ENCODE data around the gene PTPRC.

Gene PTPRC

DNA sequence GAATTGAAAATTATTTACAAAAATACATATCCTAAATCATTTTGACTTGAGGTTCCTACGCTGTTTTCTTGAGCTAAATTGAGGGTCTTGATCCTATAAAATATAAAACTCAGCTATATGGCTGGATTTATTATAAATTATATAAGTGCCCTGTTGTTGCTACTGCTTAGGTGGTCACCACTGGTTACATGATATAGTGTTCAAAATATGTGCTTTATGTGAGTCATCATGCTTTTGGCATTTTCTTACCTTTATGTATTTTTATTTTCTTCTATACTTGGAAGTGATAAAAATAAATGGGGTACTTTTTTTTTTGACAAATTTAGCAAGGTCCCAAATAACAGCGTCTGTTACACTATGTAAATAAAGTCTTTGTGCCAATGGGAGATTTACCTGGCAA, 31.1 kb upstream of the PTPRC start:
- H3K27me3 Mint-ChIP-seq, result no peaks in the 10 kb centered on the region
- H3K4me3 Mint-ChIP-seq, result no peak overlapping the region
- H3K27ac Mint-ChIP-seq, result peak overlapping the region; percentile 72
- H3K36me3 Mint-ChIP-seq, result peaks cover 2% of the 10 kb centered on the region
- H3K4me1 Mint-ChIP-seq (ENCODE audit: low read depth), result peaks cover 72% of the 10 kb centered on the region
- H3K9me3 Mint-ChIP-seq (ENCODE audit: low read depth), result no peaks in the 10 kb centered on the region

DNA sequence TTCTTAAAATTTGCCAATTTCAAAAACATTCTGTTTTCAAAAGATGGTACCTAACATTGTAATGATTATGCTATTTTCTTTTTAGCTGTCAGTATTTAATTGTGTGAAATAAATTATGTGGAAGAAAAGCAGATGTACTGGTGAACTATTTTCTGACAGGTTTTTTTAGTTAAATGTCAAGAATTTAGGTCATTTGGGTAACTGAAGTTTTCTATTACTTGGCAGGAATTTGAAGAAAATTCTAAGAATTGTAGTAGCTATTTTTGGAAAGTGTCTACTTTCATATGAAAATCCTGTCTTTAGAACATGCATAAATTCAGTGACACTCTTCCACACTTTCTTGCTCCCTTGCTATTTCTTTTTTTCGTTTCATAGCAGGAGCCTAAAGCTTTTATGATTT, 28.5 kb upstream of the PTPRC start:
- Mint-ChIP-seq H3K36me3 (peaks cover 2% of the 10 kb centered on the region), H3K9me3 (ENCODE audit: low read depth) (no peaks in the 10 kb centered on the region), H3K27ac (peak overlapping the region; percentile 92), H3K27me3 (no peaks in the 10 kb centered on the region), H3K4me1 (ENCODE audit: low read depth) (peaks cover 75% of the 10 kb centered on the region), H3K4me3 (peak overlapping the region; percentile 48)

DNA sequence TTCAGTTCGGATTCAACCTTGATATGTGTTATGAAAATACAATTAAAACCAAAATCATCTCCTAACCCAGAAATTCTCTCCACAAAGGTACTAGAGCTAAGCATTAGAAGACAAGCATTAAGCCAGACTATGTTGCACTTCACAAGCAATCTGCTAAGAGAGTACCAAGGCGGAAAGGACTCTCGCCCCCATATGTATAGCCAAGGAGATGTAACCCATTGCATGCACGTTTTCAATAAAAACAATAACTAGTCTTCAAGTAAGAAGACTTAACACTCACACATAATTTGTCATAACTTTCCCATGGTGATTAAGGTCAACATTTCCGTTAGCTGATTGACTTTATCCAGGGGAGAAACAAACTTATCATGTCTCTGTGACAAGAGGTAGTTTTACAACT, 27.6 kb upstream of the PTPRC start:
- Mint-ChIP-seq H3K9me3 (ENCODE audit: low read depth) (no peaks in the 10 kb centered on the region), H3K36me3 (peaks cover 2% of the 10 kb centered on the region), H3K27ac (peak overlapping the region; percentile 92), H3K27me3 (no peaks in the 10 kb centered on the region), H3K4me1 (ENCODE audit: low read depth) (peaks cover 76% of the 10 kb centered on the region), H3K4me3 (peak overlapping the region; percentile 48)

DNA sequence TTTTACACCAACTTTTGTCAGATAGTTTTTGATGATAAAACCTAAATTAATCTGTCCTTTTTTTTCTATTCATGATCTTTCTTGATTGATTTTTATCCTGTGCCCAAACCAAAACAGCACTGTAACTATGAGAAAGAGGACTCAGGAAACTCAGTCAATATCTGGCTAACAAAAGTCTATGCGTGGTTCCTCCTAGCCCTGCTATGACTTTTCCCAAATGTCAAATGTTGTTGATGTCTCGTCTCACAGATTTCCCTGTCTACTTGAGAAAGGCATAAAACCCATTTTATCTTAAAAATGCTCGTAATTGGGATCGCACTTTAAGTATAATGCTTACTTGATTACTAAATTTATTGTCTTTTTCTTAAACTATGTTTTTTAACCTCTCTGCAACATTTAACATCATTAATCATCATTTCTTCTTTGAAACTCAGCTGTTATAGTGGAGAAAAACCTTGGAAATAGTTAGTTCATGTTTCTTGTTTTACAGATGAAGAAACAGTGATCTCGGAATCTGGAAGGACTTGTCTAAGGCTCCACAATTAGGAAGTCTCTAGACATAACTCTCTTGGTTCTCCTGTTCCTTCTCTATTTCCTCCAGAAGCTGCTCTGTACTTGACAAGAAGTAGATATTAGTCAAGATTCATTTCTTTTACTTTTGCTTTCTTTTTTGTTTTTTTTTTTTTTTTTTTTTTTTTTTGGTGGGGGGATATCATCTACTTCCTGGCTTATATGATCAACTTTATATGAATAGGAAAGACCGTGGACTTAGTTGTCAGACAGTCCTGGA, 26.2 kb upstream of the PTPRC start:
- H3K36me3 Mint-ChIP-seq, result peaks cover 2% of the 10 kb centered on the region
- H3K4me1 Mint-ChIP-seq (ENCODE audit: low read depth), result peaks cover 79% of the 10 kb centered on the region
- H3K9me3 Mint-ChIP-seq (ENCODE audit: low read depth), result no peaks in the 10 kb centered on the region
- peak overlapping the region; percentile 83 for H3K4me3 Mint-ChIP-seq
- H3K27me3 Mint-ChIP-seq, result no peaks in the 10 kb centered on the region
- H3K27ac Mint-ChIP-seq, result peak overlapping the region; percentile 98

DNA sequence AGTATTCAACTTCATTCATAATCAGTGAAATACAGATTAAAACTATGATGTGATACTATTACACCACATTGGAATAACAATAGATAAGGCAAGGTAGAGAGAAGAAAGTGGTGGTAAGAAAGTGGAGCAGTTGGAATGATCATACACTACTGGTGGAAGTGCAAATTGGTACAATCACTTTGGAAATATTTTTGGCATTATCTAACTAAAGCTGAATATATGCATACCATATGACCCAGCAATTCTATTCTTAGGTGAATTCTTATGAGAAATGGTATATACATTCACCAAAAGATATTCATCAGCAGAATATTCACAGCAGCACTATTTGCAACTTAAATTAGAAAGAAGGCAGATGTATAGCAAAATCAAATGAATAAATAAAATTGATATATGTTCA, 21.4 kb upstream of the PTPRC start:
- no peaks in the 10 kb centered on the region for H3K27me3 Mint-ChIP-seq
- H3K27ac Mint-ChIP-seq, result peak overlapping the region; percentile 74
- H3K4me3 Mint-ChIP-seq, result no peak overlapping the region
- H3K9me3 Mint-ChIP-seq (ENCODE audit: low read depth), result no peaks in the 10 kb centered on the region
- H3K4me1 Mint-ChIP-seq (ENCODE audit: low read depth), result peaks cover 87% of the 10 kb centered on the region
- no peaks in the 10 kb centered on the region for H3K36me3 Mint-ChIP-seq

DNA sequence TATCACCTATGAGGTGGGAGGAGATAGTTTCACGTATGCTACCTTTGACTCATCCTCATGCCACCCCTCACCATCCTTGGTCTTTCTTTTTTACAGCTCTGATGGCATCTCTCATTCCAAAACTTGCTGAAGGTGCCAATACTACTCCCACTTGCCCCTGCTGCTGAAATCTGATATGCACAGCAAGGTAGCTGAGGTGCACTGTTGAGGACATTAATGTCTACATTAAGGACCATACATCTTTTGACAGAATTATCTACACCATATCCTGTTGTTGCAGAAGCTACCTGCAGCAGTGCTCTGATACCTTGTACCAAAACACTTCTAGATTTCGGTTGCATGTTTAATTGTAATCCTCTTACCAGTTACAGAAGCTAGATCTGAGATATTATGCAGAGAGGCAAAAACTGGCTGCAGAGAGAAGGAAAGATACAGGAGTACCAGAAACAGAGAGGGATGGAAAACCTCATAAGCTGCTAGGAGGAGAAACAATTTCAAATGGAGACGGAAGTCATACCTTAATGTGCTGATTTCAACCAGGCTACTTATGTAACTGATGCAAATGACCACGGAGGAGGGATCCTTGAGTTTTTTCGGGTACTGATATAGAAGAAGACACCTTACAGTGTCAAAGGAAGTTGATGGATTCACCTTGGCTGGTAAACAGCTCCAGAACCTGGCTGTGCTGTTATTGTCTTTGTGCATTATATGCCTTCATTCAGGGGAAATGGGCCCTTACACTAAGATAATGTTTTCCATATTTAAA, 19.3 kb upstream of the PTPRC start:
- H3K27me3 Mint-ChIP-seq, result no peaks in the 10 kb centered on the region
- no peaks in the 10 kb centered on the region for H3K36me3 Mint-ChIP-seq
- peak overlapping the region; percentile 31 for H3K4me3 Mint-ChIP-seq
- peak overlapping the region; percentile 98 for H3K27ac Mint-ChIP-seq
- H3K4me1 Mint-ChIP-seq (ENCODE audit: low read depth), result peaks cover 88% of the 10 kb centered on the region
- H3K9me3 Mint-ChIP-seq (ENCODE audit: low read depth), result no peaks in the 10 kb centered on the region

DNA sequence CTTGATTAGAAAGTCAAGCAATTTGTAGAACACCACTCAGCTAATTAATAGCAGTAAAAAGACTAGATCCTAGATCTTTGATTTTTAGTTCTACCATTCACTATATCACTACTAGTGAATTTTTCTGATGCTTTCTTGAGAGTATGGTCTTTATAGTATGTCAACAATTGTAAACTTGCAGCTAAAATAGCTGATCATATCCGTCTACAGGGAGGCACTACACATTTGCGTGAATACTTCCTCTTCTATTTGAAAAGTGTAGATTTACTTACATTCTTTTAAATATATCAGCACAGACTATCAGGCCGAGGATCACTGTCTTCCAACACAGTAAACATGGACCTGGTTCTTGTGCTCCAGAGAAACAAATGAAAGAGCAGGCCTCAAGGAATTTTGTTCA, 18.6 kb upstream of the PTPRC start:
- H3K4me3 Mint-ChIP-seq, result peak overlapping the region; percentile 83
- peaks cover 89% of the 10 kb centered on the region for H3K4me1 Mint-ChIP-seq (ENCODE audit: low read depth)
- no peaks in the 10 kb centered on the region for H3K27me3 Mint-ChIP-seq
- peak overlapping the region; percentile 98 for H3K27ac Mint-ChIP-seq
- no peaks in the 10 kb centered on the region for H3K36me3 Mint-ChIP-seq
- H3K9me3 Mint-ChIP-seq (ENCODE audit: low read depth), result no peaks in the 10 kb centered on the region

DNA sequence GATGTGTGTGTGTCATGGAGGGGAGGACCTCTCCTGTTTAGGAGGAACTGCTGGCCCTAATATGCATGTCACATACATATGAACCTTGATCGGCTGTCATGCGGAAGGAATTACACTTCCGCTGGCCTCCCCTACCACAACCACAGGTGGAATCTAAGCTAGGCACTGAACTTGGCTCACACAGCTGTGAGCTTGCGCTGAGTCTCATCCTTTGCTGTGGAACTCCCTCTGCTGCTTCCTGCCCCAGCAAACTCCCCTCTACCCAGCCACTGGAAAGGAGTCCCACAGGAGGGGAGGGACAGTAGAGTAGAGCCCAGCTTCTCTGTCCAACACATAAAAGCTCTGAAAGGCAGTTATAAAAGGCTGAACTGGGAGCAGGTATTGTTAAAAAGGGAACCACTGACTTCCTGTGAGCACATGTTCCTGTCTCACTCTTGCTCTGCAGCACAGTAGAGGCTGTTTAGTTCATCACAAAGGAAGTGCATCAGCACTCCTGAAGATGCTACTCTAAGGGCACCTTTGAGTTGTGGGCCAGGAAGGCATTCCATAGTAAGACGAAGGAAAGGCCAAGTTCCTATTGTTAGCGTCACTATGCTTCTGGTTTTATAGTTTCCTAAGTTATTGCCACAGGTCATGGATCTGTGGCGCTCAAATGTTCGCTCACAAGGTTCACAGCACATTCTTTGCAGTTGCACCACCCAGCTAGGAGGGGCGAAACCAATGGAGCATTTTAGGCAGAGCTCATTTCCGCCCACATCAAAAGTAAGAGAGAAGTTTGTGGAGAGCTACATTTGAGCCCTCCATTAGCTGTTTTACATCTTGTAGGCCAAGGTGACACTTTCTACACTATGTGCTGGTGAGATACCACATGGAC, 17.7 kb upstream of the PTPRC start:
- H3K27ac Mint-ChIP-seq, result peak overlapping the region; percentile 98
- no peaks in the 10 kb centered on the region for H3K27me3 Mint-ChIP-seq
- H3K36me3 Mint-ChIP-seq, result peaks cover 2% of the 10 kb centered on the region
- H3K4me3 Mint-ChIP-seq, result peak overlapping the region; percentile 83
- H3K4me1 Mint-ChIP-seq (ENCODE audit: low read depth), result peaks cover 89% of the 10 kb centered on the region
- peaks cover 1% of the 10 kb centered on the region for H3K9me3 Mint-ChIP-seq (ENCODE audit: low read depth)

DNA sequence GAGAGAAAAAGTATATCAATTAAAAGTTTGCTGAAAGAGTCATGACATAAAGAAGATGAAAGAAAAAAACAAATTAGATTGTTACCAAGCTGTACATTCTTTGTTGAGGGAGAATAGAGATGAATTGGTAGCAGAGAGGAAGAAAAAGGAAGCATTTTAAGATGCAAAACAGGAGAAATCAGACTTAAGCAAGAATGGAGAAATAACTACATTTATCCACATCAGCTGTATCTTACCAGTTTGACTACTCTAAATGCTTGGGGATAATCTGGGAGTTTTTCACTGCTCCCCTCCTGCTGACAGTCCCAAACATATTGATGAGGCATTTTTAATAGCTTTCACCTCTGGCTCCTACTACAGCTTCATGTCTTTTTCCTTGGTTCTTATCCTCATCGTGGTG, 16.8 kb upstream of the PTPRC start:
- H3K9me3 Mint-ChIP-seq (ENCODE audit: low read depth), result peaks cover 4% of the 10 kb centered on the region
- peak overlapping the region; percentile 83 for H3K4me3 Mint-ChIP-seq
- peak overlapping the region; percentile 98 for H3K27ac Mint-ChIP-seq
- H3K36me3 Mint-ChIP-seq, result peaks cover 3% of the 10 kb centered on the region
- peaks cover 94% of the 10 kb centered on the region for H3K4me1 Mint-ChIP-seq (ENCODE audit: low read depth)
- H3K27me3 Mint-ChIP-seq, result no peaks in the 10 kb centered on the region

DNA sequence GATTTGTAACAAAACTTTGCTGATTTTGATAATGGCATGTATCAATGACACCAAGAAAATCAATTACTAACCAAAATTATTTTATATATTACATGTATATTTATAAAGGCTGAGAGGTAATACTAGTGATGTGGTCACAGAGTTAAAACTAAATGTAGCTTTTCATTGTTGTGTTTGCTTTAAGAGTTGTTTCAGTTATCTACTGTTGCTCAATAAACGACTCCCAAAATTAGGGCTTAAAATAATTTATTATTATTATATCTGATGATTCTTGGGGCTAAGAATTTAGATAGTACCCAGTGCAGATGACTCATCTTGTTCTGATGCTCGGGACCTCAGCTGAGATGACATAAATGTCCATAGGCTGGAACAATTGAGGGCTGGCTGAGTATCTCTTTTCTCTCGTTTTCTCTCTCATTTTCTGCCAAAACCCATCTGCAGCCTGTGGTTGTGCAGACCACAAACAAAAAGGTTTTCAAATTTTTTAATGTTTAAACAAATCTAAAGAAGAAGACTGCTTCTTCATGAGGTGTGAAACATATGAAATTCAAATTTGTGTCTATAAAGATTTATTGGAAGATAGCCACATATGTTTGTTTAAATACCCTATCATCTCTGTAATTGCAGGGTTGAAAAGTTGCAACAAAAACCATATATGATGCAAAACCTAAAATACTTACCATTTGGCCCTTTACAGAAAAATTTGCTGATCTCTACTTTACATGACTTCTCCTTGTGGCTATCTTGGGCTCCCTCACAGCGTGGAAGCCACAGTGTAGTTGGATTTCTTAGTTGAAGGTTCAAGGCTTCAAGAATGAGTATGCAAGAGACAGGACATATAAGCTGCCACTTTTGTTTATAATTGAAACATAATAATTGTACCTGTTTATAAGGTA, 14.8 kb upstream of the PTPRC start:
- H3K36me3 Mint-ChIP-seq, result peaks cover 3% of the 10 kb centered on the region
- peaks cover 98% of the 10 kb centered on the region for H3K4me1 Mint-ChIP-seq (ENCODE audit: low read depth)
- peak overlapping the region; percentile 98 for H3K27ac Mint-ChIP-seq
- peak overlapping the region; percentile 9 for H3K4me3 Mint-ChIP-seq
- H3K9me3 Mint-ChIP-seq (ENCODE audit: low read depth), result peaks cover 4% of the 10 kb centered on the region
- H3K27me3 Mint-ChIP-seq, result no peaks in the 10 kb centered on the region

DNA sequence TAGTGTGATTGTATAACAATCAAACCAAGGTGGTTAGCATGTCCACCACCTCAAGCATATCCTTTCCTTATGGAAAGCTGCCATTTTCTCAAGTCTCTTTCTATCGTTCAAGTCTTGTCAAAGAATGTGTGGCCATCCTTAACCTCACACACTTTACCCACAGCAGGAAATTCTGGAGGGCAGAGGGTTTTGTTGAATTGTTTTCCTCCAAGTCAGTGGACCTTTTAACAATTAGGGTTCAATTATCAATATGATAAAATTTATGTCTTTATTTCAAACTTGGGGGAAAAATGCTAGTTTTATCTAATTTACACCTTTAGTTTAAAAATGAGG, 14.2 kb upstream of the PTPRC start:
- H3K4me3 Mint-ChIP-seq, result no peak overlapping the region
- peaks cover 98% of the 10 kb centered on the region for H3K4me1 Mint-ChIP-seq (ENCODE audit: low read depth)

DNA sequence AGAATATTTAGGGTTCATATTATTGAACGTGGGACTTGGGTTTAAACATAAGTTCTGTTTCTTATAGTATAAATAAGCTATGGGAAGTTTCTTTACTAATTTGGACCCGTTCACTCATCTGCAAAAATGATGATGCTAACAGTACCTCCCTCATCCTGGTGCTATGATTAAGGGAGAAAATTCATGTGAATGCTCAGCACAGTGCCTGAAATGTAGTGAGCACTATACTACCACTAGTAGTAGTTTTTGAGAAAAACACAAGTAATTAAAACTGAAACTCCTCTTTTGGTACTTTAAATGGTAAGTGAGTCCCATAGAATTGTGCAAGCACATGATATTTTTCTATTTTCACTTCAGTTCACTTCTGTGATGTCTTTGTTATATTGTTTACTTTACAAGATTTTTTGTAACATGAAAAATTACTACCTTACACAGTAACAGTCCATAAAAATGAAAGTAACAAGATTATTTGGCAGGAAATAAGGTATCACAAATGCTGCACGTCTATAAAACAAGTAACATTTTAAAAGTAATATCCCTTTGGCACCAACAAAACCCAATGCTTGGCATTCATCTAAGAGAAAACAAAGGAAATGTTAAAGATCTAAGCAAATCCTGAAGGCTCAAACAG, 11.3 kb upstream of the PTPRC start:
- Mint-ChIP-seq H3K9me3 (ENCODE audit: low read depth) (peaks cover 4% of the 10 kb centered on the region), H3K27me3 (no peaks in the 10 kb centered on the region), H3K27ac (peak overlapping the region; percentile 95), H3K36me3 (peaks cover 7% of the 10 kb centered on the region), H3K4me1 (ENCODE audit: low read depth) (peaks cover 94% of the 10 kb centered on the region), H3K4me3 (peak overlapping the region; percentile 47)

More for the DNA sequence above, 14.2 kb upstream of the PTPRC start:
- Mint-ChIP-seq H3K27ac (peak overlapping the region; percentile 95), H3K36me3 (peaks cover 5% of the 10 kb centered on the region), H3K9me3 (ENCODE audit: low read depth) (peaks cover 4% of the 10 kb centered on the region), H3K27me3 (no peaks in the 10 kb centered on the region)

DNA sequence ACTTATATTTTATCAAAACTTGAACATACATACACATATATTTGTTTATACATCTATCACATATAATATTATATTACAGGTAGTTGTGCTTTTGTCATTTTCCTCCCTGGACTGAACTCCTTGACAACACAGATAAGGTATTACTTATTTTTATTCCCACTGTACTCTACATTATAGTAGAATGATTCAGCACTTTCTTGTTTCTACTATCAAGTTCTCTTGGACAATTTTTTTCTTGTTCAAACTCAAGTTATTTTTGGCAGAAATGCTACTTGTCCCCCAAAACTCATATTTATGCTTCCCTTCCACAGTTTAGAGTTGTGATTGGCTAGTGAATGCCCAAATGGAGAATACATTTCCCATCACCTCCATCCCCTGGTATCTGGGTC, 10.8 kb upstream of the PTPRC start:
- Mint-ChIP-seq H3K36me3 (peaks cover 7% of the 10 kb centered on the region), H3K4me1 (ENCODE audit: low read depth) (peaks cover 91% of the 10 kb centered on the region), H3K27me3 (no peaks in the 10 kb centered on the region), H3K4me3 (peak overlapping the region; percentile 47), H3K9me3 (ENCODE audit: low read depth) (peaks cover 5% of the 10 kb centered on the region), H3K27ac (peak overlapping the region; percentile 95)

DNA sequence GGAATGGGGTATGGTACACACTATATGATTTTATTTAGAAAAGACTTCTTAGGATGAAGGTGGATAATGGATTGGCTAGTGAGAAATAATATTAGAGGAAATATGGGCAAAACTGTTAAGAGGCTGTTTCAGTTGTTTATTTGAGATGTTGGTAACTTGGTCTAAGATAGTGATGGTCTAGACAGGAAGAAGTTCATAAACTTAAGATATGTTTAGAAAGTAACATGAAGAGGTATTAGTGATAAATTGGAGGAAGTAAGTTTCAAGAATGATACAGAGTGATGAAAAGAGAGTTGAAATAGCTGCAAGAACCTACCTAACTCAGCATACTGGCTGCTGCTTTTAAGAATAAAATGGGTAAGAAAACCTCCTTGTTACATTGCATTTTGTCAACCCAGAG, 9.2 kb upstream of the PTPRC start:
- Mint-ChIP-seq H3K4me3 (no peak overlapping the region), H3K27ac (peak overlapping the region; percentile 95), H3K9me3 (ENCODE audit: low read depth) (peaks cover 15% of the 10 kb centered on the region), H3K27me3 (no peaks in the 10 kb centered on the region), H3K36me3 (peaks cover 14% of the 10 kb centered on the region), H3K4me1 (ENCODE audit: low read depth) (peaks cover 93% of the 10 kb centered on the region)
